GM12865 (cell line): ENCODE results near the gene ITGA6.
A peak's percentile ranks its signal among the peaks of the same experiment; 100 is the strongest.

Experiments
- DNase-seq: peaks from one replicate; pipeline ENCODE4 v3.0.0; 2010; ENCODE audit warnings: low read depth
- H3K4me3 ChIP-seq: 2 replicates; pipeline ENCODE4 v1.5.1; 2011; ENCODE audit warnings: mild to moderate bottlenecking, low read depth, low read length, control low read depth
- TF ChIP-seq, protein P1 (sequence below): IDR thresholded peaks from 2 replicates; pipeline ENCODE4 v1.5.1; 2011; ENCODE audit warnings: low read length, control low read depth, low read depth, inconsistent platforms; ENCODE audit not compliant: insufficient read depth; ENCODE audit errors: missing control alignments

ITGA6 gene

DNA sequence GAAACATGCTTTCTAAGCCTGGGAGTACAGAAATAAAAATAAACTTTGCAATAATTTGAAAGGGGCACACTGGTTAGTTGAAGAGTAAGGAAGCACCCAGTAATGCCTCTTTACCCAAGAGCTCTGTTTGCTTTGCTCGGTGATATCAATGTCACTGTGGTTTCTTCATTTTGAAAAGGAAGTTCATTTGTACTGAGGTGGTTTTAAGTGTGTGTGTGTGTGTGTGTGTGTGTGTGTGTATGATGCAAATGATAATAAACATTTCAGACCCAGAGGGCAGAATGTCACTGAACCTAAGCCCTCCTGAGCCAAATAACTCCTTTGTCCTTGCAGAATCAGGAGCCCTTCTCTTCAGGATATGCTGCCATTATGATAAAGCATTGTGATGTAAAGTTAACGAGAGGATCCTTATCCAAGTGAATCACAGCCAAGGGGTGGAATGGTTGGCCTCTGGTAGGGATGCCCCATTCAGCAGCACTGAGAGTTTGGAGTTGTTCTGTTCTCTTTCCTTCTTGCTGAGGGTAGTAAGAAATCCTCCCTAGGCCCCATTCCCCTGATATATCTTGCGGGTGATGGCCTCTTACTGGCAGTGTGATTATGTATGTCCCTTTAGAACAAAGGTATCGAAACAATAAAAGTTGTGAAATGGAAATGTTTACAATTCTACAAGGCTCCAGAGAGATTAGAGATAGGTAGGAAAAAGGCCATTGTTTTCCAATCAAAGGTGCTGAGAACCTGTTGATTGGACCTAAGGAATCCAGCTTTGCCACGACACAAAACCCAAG, 7.6 kb downstream of the ITGA6 start:
- TF ChIP-seq, protein P1, sequence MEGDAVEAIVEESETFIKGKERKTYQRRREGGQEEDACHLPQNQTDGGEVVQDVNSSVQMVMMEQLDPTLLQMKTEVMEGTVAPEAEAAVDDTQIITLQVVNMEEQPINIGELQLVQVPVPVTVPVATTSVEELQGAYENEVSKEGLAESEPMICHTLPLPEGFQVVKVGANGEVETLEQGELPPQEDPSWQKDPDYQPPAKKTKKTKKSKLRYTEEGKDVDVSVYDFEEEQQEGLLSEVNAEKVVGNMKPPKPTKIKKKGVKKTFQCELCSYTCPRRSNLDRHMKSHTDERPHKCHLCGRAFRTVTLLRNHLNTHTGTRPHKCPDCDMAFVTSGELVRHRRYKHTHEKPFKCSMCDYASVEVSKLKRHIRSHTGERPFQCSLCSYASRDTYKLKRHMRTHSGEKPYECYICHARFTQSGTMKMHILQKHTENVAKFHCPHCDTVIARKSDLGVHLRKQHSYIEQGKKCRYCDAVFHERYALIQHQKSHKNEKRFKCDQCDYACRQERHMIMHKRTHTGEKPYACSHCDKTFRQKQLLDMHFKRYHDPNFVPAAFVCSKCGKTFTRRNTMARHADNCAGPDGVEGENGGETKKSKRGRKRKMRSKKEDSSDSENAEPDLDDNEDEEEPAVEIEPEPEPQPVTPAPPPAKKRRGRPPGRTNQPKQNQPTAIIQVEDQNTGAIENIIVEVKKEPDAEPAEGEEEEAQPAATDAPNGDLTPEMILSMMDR: no peak
- DNase-seq: peak; percentile 19
- no peak overlapping the region for H3K4me3 ChIP-seq

DNA sequence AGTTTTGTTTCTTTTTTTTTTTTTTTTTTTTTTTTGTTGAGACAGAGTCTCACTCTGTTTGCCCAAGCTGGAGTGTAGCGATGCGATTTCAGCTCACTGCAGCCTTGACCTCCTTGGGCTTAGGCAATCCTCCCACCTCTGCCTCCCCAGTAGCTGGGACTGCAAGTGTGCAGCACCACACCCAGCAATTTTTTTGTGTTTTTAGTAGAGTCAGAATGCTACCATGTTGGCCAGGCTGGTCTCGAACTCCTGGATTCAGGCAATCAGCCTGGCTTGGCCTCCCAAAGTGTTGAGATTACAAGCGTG, 8.2 kb downstream of the ITGA6 start:
- DNase-seq: no peak
- TF ChIP-seq, protein P1: no peak
- no peak overlapping the region for H3K4me3 ChIP-seq

DNA sequence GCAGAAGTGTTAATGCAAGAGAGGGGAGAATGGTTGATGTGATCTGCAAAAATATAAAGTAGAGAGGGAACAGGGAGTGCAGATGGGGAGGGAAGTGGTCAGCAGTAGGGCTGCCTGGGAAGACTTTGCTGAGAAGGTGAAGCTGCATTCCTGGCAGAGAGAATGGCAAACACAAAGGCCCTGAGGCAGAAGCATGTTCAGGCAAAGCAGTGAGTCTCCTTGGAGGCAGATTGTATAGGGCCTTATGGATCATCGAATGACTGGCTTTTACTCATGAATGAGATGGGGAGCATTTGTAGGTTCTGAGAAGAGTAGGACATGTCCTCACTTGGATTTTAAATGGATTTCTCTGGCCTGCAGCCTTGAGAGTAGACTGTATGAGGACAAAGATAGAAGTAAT, 9.5 kb downstream of the ITGA6 start:
- no peak overlapping the region for H3K4me3 ChIP-seq
- TF ChIP-seq, protein P1: no peak
- no peak for DNase-seq

DNA sequence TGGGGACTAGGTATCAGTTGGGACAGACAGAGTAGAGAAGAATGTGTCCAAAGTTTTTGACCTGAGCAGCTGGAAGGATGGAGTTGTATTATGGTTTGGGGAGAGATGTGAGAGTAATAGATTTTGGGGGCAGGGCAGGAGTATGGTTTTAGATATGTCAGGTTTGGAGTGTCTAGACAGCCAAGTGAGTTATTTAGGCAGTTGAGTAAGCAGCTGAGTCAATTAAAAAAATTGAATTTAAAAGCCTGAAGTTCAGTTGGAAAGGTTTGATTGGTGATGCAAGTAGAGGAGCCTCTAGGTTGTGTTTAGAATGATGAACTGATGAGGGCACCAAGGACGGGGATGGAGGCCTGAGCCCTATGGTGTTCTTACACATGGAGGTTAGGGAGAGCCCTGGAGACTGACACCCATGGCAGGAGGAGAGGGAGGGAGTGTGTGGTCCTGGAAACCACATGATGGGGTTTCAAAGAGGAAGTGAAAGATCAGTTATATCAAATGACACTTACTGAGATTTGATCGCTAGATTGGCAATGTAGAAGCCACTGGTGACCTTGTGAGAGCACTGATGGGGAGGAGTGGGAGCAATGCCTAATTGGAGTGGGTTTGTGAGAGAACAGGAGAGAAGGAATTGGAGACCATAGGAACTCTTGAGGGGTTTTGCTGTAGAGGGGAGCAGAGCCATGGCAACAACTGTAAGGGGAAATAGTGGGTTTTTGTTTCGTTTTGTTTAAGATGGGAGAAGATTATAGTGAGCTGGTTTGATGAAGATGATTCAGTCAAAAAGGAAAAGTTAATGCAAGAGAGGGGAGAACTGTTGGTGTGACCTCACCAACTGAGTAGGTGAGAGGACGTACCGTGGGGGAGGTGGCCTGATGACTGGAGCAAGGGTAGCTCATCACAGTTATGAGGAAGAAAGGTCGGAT, 10.3 kb downstream of the ITGA6 start:
- H3K4me3 ChIP-seq: no peak overlapping the region
- TF ChIP-seq, protein P1: no peak
- DNase-seq: peak; percentile 29

DNA sequence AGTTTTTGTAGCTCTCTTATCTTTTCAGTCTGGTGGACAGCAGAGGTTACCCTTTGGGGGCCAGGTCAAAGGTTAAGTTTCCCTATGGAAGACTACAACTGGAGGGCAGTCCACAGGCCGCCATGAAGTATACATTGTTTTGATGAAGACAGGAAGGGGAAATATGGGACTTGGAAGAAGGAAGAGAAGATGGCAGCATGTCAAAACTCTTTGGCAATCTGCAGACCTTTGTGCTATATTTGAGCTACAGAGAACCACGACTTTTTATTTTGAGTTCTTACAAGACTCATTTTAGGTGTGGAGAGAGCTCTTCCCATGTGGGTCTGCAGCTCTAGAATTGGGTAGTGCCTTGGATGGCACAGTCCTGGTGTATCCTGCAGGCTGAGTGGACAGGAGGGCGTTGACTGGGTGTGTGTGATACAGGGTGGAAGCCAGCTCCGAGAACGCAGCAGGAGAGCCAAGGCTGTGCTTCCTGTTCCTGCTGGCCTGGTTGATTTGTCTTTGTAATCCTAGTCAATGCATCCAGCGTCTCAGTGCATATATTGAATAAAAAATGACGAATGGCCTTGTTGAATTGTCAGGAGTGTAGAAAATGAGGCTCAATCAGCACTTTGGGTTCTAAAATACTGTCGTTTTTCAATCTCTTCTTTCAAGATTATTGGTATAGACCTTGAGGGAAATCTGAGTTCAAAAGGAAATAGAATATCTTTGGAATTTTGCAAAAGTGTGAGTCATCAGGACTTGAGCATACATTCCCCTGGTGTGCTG, 11.5 kb downstream of the ITGA6 start:
- no peak overlapping the region for H3K4me3 ChIP-seq
- TF ChIP-seq, protein P1: no peak
- DNase-seq: no peak

DNA sequence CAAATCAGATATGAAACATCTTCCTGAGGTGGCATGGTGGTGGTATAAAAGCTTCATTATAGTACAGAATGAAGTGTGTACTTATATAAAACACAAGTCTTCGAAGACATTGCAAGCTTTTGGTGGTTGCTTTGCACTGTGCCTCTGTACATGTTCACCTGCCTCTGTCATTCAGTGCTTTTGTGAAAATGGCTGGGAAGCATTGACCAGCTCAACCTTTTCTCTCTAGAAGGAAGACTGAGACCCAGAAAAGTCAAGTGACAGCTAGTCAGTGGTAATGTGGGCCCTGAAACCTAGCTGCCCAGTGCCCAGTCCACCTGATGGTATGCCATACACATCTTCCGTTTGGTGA, 12.1 kb downstream of the ITGA6 start:
- H3K4me3 ChIP-seq: no peak overlapping the region
- no peak for DNase-seq
- TF ChIP-seq, protein P1: no peak
